HL-60/S4 treated with retinoic acid at 250 ng/mL for 4 days and 3 days (cell line): Measurements from ENCODE around the gene ENC1.

ENCODE experiments used
- in situ Hi-C: fragments of 300-500 bp; cut with MboI; formaldehyde crosslinking; loops from 2 replicates; pipeline ENCODE4 v1.7.0; 2022; ENCODE audit warnings: low sequenced_read_pairs

Gene ENC1

DNA sequence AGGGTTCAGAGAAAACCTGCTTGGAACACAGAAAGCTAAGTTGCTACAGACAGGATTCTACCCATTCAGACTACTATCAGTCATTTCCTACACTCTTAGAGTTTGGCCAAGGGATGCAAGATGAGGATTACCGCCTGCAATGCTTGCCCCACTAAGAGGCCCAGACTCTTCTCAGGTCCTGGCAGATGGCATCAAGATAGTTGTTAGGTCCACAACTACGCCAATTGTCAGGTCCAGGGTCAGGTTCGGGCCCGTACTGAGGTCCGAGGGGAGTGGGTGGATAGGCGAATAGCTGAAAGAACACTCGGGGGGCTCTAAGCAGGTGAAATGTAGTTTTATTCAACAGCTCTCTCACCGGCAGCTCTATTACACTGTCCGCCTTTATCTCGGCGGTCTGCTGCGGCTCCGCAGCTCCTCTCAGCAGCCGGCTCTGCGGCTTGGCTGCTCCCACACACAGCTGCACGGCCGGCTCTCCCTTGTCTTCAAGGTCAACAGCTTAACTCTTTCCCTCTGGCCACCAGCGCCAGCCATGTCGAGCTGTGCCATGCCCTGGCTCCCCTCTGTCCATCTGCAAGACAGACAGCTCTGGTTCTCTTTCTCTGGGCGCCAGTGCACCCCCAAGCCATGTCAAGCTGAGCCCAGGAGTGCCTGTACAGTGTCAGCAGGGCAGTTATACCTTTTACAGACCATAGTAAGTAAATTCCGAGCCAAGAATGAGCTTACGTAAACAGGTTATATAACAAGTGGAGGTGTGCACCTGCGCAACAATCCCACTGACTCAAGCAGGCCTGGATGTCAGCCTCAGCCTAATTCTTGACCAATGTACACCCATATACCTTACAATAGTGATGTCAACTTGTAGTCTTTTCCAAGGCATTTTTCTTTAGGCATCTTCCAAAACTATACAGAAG, 24.0 kb downstream of the ENC1 start:
- in situ Hi-C loops: no loop called here

DNA sequence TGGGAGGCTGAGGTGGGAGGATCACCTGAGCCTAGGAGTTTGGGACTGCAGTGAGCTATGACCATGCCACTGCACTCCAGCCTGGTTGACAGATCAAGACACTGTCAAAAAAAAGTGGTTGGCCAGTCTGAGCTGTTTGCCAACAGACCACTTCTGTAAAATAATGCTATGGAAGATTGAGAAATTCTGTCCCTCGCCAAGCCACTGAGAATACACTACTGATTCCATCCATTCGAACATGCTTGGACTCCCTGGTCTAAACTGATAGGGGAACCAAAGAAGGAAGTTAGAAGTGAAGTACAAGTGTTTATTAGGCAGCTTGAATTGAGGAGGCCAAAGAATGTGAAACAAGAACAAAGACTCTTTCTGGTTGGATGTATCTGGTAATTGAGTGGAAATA, 27.2 kb downstream of the ENC1 start:
- in situ Hi-C loops: no loop called here

- in situ Hi-C loops: no loop called here
These were observed 28.5 kb downstream of the ENC1 start for GRCh38 chr5:74612045-74612444.

DNA sequence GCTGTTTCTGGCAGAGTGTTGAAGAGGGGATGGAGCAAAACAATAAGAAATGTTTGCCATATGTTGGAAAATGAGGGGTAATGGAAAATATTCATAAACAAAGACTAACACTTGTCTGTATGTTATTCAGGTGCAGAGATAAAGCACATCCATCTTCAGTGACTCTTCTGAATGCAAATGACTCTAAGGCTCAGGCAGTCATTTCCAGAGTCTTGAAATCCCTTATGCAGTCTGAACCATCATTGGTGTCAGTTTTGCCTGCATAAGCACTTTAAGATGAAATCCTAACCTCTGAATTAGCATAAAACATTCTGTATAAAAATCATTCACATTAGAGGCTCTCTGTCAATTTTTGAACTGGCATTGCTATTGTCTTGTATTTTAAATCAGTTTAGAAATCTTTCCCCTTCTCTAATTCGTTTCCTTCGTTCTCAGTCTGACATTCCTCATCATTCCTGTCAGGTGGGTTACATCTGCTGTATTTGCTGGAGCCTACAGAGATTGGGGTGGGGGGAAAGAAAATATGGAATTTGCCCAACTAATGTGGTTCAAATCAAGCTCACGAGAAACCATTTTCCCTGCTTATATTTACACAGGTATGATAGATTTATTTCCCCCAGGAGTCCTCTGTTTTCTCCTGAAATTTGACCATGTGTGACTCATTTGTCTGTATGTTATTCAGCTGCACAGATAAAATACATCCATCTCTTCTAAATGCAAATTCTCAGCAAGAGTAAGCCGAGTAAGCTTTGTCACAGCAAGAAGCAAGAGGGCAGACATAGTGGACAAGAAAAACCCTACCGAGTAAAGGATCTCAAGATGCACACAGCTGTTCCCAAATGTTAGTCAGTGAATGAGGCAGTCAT, 31.6 kb downstream of the ENC1 start:
- in situ Hi-C loops: no loop called here

DNA sequence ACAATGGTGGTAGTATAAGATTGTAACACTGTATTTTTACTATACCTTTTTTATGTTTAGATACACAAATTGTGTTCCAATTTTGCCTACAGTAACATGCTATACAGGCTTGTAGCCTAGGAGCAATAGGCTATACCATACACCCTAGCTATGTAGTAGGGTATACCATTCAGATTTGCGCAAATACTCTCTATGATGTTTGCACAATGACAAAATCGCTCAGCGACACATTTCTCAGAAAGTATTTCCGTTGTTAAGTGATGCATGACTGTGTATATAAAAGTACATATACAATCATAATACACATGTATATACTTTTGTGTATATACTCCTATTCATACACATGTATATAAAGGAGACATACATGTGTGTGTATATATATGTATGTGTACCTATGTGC, 34.8 kb downstream of the ENC1 start:
- in situ Hi-C loops: no loop called here

GRCh38 chr5:74603376-74603775, 37.2 kb downstream of the ENC1 start:
- in situ Hi-C loops: no loop called here

- in situ Hi-C loops: no loop called here
These were observed 41.4 kb downstream of the ENC1 start for GRCh38 chr5:74599148-74599547.

DNA sequence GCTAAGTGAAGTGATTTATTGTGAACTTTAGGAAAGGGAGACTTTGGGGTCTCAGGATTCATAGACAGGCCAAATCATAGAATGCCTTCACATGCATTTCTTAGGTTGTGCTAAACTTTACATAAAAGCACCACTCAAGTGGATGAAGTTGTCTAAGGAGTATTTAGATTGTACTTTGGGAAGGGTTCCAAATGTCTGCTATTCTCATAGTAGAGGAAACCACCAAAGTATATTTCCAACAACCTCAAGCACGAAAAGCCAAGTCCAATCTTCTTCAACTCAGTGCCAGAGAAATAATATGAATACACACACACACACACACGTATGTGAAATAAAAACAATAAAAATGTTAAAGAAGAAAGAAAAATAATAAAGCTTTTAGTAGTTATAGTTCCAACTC, 41.8 kb downstream of the ENC1 start:
- in situ Hi-C loops: no loop called here

DNA sequence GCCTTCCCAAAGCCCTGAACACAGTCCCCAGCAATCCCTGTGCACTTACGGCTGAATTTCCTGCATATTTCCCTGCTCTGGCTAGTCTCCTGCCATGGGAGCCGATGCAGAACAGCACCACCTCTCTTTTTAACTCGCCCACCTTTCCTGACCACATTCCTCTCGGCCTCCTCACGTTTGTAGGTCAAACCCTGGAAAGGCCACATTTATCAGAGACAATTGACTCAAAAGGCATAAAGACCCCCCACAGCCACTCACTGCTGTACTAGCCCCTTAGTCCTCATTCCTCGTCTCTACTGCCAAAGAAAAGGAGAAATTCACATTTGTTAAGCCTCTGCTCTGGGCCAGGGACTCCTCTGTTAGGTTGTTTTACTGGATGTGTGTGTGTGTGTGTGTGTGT, 43.6 kb downstream of the ENC1 start:
- in situ Hi-C loops: no loop called here

- in situ Hi-C loops: no loop called here
These were observed 45.2 kb downstream of the ENC1 start for GRCh38 chr5:74595143-74595925.

DNA sequence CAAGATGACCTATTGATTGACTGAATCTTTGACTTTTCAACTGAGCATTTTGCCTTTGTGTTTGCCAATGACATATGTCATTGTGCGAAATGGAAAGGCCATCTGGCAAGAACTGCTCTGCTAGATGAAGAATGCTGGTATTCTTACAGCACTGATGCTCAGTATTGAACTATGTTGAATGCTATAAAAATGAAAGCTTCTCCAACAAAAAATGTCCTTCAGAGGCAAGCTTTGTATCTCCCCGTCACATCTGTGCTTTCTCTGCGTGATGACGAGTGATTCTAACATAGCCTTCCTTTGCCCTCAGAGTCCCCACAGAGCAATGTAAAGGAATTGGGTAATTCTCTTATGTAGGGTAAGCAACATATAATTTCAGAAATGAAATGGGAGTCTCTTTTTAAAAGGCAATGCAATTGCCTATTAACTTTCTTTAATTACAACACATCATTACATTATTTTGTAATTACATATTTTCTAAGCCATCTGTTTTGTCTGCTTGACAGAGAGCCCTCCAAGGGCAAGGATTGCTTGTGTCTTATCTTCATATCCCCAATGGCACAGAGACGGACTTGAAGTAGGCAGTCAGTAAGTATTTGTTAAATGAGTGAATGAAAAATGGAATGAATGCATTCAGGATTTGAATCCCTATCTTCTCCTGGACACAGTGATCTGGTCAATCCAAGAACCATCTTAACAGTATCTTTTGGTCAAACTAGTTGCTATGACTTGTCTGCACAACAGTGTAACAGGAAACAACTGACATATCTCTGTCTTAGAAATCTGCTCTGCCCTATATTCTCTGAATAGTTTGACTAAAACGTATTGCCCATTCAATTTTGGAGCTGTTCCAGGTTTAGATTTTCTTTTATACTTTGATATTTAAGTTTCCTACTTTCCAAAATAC, 46.1 kb downstream of the ENC1 start:
- in situ Hi-C loops: no loop called here

DNA sequence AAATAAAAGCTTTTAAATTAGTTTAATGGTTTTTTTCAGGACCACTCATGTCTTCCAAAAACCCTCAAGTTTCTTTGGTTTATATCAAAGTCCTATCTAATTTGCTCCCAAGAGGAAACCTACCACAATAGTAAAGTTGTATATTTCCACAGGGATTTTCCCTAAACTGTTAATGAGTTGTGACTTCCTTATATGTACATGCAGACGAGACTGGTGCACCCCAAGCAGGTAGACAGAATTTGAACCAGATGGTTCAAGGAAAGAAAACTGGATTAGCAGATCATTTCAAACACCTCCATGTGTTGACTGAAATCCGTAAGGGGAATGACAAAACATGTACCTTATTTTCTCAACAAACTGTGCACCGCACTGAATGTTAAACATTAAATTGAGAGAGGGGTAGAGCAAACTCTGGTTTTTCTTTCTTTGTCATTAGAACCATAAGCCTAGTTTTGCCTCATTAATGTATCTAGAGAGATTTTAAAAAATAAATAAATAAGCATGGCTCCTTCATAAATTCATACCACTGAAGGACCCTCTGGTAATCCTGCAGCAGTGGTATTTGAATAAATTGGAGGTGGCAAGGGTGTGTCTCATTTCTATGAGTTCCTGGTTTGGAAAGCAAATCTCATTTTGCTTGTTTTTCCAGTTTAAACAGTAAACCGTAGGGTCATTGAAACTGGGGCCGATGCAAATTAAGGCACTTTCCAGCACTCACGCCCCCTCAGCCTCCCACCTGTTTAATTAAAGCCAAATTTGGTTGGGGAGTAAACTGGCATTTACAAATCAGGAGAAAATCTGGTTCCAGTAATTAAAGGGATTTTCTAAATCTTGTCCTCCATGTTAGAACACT, 51.1 kb downstream of the ENC1 start:
- in situ Hi-C loops: no loop called here

- in situ Hi-C loops: no loop called here
These were observed 52.1 kb downstream of the ENC1 start for GRCh38 chr5:74588415-74588814.

GRCh38 chr5:74587890-74588289, 52.6 kb downstream of the ENC1 start:
- in situ Hi-C loops: no loop called here

DNA sequence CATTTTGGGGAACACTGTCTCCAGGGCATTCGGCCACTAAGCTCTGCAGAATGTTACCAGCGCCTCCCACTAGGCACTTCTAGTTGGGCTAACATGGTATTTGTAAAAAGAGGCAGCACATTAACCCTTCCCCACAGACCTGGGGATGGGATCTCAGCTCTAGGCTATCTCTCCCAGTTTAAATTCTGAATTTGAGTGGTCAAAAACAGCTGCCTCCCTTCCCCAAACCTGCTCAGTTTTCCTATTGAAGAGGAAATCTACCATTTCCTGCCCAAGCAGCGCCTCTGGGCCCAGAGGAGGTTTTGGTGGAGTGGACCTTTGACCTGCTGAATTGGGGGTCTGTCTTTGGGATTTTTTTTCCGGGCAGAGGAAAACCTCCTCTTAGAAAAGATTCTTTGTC, 53.2 kb downstream of the ENC1 start:
- in situ Hi-C loops: no loop called here

GRCh38 chr5:74586856-74587255, 53.7 kb downstream of the ENC1 start:
- in situ Hi-C loops: no loop called here

GRCh38 chr5:74582853-74583252, 57.7 kb downstream of the ENC1 start:
- in situ Hi-C loops: no loop called here

DNA sequence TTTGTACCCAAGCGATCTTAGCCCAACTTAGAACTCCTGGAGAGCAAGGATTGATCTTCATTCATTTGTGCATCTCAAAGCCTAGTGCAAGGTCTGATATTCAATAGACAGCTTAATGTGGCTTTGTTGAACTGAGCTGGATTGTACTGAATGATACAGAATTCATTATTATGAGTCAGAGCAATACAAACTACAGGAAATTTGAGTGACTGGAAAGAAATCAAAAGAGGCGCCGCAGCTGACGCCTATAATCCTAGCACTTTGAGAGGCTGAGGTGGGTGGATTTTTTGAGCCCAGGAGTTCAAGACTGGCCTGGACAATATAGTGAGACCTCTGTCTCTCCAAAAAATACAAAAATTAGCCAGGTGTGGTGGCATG, 58.6 kb downstream of the ENC1 start:
- in situ Hi-C loops: no loop called here

- in situ Hi-C loops: no loop called here
These were observed 59.8 kb downstream of the ENC1 start for GRCh38 chr5:74580729-74581109.
